Central memory CD4-positive, alpha-beta T cell (primary cell): ENCODE measurements around the gene KLRG1.

Source experiments
- DNase-seq: peaks from one replicate; pipeline ENCODE4 v3.0.0; 2022
- total RNA-seq, 3 experiments: gene quantifications; one replicate each; lab custom pipeline; 2026; lab: John Stamatoyannopoulos, UW

Gene KLRG1
- 3.4 to 23.2 (median 17.5) reads per million in 3 experiments for total RNA-seq

DNA sequence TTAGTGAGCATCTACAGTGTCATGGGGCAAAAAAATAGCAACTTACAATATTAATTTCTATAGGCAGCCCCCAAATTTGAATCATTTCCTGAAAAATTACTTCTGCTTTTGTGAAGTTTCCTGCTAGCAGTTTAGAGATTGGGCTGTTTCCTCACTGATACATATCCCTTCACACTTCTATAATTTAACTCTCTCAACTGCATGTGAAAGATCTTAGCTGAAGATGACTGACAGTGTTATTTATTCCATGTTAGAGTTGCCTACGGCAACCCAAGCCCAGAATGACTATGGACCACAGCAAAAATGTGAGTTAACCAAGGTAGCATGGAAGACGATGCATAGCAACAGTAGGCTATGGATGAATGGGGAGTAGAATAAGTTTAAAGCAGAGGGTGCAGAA is at the start of gene KLRG1:
TSS of gene KLRG1 (plus strand) at position 134 of the 400 bp plus-strand sequence. CDS start at position 224, 90 bp downstream.
- DNase-seq: no peak

DNA sequence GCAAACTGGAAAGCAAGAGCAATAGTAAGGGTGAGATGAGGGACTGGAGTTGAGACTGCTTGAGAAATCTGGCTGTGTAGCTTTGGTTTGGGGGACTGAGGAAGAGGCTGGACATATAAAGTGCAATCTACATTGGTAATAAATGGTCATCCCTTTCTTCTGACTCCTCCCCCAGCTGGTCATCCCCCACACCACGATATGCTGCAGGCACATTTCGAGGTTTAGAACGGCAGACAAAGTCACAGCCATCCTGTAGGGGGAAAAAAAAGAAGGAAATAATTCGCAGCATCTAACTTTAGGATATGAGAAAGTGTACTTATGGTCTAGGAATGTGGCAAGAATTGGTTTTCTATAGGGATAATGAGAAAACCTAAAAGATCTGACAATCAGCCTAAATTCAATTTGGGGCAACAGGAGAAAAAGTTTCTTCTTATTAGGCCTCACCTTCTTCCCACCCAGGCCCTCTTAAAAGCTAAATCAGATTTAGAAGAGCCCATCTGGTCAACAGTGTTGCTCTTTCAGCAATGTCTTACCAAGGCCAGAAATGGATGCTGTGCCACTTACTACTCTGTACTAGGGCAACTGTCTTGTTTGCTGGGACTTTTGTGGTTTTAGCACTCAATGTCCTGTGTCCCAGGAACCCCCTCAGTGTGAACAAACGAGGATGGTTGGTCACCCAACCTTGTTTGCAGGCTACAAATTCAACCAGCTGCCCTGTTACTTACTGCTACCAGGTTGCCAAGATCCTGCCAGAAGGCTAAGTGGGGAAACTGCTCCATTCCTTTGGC is 47.5 kb upstream of the KLRG1 start:
- DNase-seq: no peak

DNA sequence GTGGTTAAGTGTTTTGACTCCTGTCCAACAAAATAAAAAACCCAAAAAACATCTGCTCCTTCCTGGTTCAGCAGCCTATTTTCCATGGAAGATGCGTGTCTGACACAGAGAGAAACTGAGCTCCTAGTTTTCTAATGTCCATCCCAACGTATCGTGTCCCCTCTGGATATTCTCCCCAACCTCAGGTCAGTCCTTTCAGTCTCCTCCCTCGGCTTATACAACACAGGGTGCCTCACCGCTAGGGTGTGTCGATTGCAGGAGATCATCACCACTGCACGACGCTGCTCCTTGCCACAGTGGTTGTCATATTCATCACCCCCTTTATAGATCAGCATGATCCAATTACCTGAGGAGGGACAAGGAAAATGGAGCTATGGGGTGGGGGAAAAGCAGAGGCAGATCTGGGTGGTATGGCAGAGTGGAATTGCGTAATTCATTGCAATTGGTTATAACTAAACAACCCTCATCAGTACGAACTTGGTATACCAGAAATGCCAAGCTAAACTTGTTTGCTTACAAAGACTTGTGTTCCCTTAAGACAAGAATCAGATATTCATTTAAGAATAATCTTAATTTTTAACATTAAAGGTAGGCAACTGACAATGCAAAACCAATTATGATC is 45.7 kb upstream of the KLRG1 start:
- no peak for DNase-seq

DNA sequence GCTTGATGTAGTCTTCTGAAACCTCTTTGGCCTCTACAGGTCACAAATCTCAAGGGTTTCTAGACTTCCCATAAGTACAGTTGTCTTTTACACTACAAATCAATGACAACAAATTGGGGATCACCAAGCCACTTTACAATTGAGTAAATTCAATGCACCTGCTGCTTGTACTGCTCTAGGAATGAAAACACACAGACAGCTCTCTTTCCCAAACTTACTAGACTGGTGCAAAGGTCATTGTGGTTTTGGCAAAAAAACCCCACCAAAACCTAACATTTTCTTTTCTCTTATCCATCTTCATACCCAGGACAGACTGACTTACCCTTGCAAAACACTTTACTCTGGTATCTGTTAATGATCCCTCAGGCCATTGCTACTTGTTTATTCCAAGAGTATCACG is 42.6 kb upstream of the KLRG1 start:
- no peak for DNase-seq

DNA sequence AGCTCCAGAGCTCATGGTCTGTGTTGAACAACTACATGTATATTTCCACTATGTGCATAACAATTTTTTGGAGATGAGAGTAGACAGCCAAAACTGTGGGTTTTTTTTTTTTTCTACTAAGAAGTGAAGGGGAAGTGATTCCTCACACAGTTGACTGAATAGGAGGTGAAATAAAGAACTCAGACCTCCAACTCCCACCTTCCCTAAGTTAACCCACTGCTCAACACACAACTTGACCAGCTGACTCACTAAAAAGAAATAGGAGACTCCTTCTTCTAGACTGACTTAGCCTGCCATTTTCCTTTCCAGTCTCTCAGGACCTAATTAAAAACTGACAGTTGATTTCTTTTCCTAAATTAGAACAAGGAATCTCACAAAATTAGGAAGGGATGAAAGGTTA is 41.6 kb upstream of the KLRG1 start:
- DNase-seq: no peak

DNA sequence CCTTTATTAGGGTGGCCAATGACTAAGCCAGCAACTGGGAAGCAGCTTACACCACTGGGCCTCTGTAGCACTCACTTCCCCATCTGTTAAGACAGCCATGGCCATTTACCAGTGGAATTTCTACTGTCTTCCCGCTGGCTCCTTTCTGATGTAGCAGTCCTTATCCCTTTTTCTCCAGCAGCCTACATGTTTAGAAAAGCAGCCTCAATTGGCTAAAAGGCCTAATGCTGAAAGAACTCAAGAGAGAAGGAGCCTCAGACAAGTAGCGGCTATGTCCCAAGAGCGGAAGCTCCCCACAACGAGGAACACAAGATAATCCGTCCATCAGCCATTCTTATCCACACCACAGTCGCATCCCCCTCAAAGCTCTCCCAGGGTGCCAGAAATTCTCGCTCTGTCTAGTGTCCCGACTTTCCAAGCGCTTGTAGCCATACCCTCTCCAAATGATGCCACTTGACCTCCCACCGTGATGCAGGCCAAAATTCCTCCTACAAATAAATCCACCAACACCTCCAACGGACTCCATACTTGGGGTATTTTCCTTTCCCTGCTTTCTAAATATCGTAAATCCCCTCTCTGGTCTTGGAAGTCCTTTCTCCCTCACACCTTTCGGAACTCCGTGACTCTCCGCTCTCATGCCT is 40.5 kb upstream of the KLRG1 start:
- peak; percentile 9 for DNase-seq

DNA sequence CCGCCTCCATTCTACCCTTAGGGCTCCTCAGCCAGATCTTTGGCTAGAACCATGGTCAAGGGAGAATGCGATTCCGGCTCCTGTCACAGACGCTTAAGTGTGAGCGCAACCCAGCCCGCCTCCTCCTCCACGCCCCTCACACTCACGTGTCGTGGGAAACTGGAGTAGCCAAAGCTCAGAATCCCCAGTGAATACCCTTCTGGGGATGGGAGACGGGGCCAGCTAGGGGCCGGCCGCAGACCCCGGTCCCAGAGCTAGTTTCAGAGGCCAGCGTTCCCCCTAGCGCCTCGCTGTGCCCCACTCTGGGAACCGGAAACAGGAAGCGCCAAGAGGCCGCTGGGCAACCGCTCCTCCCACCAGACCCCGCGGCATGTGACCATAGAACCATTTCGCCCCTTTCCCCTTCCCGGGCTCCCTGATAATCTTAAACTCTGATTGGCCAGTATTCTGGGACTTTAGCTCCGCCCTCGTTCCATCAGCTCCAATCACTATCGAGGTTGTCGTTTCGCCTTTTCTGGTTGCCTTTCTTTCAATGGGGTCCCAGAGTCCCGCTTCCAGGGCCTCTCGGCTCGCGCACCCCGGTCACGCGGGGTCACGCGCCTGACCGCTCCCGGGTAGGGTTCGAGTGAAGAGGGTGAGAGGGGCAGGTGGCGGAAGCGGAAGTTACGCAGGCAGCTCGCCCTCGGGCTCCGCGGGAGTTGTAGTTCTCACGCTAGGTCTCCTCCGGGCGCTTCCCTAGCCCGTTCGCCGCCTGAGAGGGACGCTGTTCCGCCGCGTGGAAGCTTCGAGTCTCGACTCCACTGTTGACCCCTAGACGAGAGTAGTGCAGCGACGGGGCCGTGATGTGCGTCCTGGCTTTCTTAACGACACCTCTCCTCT is 39.8 kb upstream of the KLRG1 start, which contains the start of gene M6PR:
TSS of gene M6PR (minus strand) at position 304 of the 879 bp plus-strand sequence. CDS start 3,241 bp downstream, outside the sequence.
- peak; percentile 87 for DNase-seq

DNA sequence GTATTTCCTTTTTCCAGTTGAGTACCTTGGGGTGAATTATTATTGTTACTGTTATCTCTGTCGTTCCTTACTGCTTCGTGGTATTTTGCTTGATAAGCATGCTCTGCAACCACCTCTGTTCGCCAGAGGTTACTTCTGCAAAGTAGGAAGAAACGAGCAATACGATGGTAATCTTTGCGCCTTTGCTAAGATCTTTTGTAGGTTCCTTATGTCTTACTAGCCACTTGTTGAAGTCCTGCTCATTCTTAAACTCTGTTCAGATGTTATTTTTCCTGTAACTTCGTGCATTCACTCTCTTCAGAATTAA is 39.2 kb upstream of the KLRG1 start:
- no peak for DNase-seq

DNA sequence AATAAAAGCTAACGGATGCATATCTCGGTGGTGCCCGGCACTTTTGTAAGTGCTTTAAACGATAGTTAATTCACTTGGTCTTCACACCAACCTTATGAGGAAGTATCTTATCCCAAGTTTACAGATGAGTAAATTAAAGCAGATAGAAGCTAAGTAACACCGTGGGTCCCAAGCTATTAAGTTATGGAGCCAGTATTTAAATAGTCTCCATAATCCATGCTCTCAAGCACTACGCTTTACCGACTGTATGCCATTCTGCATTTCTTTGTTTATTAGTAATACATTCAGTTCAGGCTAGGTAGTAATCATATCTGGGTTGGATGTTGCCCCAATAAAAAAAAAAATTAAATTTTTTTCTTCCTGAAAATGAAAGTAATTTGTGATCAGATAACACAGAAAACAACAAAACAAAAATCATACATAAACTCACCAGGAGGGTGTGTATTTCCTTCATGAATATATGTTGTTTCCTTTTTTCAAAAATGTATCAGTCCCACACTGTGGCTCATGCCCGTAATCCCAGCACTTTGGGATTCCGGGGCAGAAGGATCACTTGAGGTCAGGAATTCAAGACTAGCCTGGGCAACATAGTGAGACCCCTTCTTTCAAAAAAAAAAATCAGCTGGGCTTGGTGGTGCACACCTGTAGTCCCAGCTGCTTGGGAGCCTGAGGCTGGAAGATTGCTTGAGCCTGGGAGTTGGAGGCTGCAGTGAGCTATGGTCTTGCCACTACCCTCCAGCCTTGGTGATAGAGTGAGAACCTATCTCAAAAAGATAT is 38.5 kb upstream of the KLRG1 start:
- DNase-seq: peak; percentile 70

DNA sequence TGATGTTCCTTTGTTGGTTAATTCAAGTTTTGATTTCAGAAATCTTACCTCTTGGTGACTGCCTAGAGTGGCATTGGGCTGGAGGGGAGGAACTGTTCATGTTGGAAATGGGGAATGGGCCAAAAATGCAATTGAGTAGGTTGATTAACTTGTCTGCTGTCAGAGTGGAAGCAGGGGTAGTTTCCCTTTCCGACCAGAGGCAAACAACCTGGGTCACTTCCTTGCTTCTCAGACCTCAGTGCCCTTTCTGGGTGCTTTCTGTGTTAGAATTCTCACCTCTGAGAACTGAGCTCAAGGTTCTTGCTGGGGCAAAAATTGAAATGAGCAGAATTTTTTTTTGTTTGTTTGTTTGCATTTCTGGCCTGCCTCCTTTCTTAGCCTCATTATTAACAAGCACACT is 37.6 kb upstream of the KLRG1 start:
- peak; percentile 26 for DNase-seq

DNA sequence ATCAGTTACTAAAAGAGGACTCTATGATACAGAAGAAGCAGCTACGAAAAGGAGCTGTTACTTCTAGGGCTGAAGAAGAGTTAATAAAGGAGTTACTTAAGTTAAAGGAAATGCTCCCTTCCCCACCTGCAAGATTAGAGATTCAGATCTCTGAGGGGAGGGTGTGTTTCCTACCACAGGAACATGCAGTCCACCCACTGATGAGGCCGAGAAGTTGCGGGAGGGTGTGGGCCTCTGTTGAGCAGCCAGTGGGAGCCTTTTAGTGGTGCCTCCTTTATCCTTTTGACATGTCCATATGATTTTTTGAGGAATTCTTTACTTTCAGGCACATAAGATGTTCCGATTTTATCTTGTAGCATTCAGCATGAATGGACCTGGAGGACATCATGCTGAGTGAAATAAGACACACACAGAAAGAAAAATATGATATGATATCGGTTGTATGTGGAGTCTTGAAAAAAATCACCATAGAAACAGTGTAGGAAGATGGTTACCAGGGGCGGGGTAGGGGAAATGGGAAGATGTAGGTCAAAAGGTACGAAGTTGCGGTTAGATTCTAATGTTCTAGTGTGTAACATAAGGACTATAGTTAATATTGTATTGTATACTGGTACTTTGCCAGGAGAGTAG is 35.5 kb upstream of the KLRG1 start:
- peak; percentile 92 for DNase-seq

DNA sequence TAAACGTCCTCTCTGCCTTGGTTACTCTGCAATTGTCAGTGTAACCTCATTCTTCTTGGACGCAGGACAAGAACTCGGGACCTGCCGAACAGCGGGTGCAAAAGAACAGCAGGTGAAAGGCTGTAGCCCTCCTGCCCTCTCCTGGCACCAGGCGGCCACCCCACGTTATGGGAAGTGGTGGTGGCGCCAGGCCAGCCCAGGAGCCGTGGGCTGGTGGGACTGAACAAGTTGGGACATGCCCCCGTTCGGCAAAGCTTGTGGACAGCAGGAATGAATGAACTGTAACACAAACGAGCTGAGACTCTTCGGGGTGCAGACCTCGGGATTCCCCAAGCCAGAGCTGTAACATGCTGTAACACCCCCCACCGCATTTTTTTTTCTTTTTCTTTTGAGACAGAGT is 33.3 kb upstream of the KLRG1 start:
- DNase-seq: no peak

DNA sequence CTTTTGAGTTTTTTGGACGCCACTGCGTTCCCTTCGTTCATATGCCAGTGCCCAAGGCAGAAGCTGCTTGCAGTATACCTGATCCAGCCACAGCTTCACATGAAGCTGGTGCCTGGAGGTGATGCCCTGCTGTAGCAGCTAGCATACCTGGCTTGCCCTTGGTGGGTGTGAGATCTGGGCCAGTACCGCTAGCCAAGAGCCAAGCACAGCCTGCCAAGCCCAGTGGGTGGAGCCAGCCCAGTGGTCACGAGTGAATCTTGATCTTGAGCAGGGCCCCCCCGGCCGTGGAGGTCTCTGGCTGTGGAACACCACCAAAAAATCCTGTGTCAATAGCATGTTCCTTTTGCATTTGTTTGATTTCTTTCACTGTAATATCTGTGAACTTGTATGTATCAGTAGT is 32.6 kb upstream of the KLRG1 start:
- no peak for DNase-seq

DNA sequence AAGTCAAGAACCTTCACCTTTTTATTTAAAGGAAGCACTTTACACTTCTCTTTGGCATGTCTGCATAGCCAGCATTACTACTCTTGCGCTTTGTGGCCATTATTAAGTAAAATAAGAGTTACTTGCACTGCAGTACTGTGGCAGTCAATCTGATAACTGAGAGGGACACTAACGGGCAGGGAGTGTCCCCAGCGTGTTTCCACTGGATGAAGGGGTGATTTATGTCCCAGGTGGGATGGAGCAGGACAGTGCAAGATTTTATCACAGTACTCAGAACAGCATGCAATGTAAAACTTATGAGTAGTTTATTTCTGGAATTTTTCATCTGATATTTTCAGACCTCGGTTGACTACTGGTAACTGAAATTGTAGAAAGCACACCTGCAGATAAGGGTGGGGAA is 31.8 kb upstream of the KLRG1 start:
- no peak for DNase-seq

DNA sequence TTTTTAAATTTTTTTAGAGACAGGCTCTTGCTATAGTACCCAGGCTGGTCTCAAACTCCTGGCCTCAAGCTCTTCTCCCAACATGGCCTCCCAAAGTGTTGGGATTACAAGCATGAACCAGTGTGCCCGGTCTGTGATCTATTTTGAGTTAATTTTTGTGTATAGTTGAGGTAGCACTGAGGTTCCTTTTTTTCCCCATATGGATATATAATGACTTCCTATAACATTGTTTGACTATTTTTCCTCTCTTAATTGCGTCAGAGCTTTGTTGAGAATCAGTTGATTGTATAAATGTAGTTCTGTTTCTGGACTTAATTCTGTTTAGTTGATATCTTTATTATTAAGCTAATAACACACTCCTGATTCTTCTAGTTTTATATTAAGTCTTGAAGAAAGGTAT is 31.3 kb upstream of the KLRG1 start:
- DNase-seq: no peak

DNA sequence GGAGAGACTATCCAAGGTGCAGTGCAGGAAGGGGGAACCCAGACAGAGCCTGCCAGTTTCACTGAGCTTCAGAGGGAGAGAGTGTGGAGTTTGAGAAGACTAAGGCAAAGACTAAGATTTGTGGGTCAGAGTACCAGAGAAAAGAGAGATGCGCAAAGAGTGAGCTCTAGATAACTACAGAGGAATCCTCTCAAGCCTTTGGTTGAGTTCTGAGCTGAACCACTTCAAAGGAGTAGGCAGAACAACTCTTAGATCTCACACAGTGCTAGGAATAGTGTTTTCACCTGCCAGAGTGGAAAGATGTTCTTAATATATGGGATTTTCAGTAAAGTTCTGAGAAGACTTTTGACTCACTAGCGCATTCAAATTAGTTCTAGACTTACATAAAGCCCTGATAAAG is 29.2 kb upstream of the KLRG1 start:
- peak; percentile 48 for DNase-seq

DNA sequence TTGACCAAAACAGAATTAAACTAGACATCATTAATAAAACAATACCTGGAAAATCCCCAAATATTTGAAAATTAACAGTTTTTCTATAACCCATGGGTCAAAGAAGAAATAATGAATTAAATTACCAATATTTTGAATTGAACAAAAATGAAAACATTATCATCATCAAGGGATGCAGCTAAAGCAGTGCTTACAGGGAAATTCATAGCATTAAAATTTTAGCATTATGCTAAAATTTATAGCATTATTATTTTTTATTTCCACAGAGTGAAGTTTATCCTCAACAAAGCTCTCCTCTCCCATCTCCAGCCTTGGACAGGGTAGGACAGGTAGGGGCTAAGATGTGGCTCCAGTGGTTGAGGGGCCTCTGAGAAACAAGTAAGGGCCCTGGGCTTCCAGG is 20.6 kb upstream of the KLRG1 start:
- no peak for DNase-seq

DNA sequence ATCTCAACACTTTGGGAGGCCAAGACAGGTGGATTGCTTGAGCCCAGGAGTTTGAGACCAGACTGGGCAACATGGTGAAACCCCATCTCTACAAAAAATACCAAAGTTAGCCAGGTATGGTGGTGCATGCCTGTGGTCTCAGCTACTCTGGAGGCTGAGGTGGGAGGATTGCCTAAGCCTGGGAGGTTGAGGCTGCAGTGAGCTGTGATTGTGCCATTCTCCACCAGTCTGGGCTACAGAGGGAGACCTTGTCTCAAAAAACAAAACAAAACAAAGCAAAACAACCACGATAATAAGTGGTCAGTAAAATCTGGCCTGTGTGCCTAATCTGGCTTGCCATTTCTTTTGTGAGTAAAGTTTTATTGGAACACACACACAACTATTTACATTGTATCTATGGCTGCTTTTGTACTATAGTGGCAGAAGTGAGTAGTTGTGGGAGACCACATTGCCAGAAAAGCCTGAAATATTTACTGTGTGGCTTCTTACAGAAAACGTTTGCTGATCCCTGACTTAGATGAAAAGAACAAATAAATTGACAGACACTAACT is 19.4 kb upstream of the KLRG1 start:
- no peak for DNase-seq

DNA sequence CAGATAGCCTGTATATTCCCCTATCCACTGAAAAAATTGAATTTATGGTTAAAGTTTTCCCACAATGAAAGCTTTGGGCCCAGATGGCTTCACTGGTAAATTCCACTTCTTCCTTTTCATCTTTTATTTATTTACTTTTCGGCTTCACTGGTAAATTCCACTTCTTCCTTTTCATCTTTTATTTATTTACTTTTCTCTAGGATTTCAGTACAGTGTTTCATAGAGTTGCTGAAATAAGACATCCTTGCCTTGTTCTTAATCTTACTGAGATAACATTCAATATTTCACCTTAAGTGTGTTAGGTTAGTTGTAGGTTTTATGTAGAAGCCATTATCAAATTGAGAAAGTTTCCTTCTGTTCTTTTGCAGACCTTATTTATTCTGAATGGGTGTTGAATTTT is 18.9 kb upstream of the KLRG1 start:
- DNase-seq: no peak

DNA sequence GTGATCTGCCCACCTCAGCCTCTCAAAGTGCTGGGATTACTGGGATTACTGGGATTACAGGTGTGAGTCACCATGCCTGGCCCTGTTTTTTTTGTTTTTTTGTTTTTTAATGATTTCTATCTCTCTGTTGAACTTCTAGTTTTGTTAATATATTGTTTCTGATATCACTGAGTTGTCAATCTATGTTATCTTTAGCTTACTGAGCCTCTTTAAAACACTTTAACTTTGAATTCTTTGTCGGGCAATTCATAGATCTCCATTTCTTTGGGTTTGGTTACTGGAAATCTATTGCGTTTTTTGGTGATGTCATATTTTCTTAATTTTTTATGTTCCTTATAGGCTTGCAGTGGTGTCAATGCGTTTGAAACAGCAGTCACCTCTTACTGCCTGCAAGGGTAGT is 9.2 kb upstream of the KLRG1 start:
- no peak for DNase-seq

DNA sequence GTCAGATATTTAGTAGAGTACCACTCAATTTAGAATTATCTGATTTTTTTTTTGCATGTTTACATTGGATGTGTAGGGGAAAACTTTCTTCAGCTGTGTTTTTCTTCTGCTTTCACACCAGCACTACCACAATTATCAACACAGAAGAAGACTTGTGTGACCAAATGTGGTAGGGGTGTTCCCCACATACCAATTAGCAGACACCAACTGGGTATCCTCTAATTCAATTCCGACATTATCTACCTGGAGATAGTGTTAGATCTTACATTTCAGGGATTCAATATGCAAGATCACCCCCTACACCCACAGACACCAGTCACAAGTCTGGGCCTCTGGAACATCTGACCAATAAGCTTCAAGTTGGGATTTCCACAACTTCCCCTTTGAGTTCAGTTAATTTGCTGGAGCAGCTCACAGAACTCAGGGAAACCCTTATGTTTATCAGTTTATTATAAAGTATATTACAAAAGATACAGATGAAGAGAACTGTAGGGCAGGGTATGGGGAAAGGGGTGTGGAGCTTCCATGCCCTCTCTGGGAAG is 4.1 kb upstream of the KLRG1 start:
- DNase-seq: no peak
